ENCODE data around the gene NR1I3.
"Not testable (repeated sequence)": the region's sequence is repeated elsewhere in the genome, so short reads cannot be mapped to it uniquely, and the experiment has no call there.

Gene NR1I3

GRCh38 chr1:161226320-161226711 is 11.7 kb downstream of the NR1I3 start:
- DNase-seq (ENCODE audit: extremely low spot score) = no peak
- ChIA-PET POLR2A (interaction anchor here (0.9 to 1.2 kb wide), 4 partner anchors 19 to 69 kb away, joined by 3 to 8 read pairs (median 4); partner anchors contain the start of gene PPOX), CTCF (interaction anchor here (0.8 to 14.0 kb wide), 39 partner anchors 11 to 228 kb away, joined by 3 to 248 read pairs (median 6); partner anchors contain the start of genes CFAP126, FCER1G, NDUFS2 and NR1I3)
- TF ChIP-seq, protein P1, sequence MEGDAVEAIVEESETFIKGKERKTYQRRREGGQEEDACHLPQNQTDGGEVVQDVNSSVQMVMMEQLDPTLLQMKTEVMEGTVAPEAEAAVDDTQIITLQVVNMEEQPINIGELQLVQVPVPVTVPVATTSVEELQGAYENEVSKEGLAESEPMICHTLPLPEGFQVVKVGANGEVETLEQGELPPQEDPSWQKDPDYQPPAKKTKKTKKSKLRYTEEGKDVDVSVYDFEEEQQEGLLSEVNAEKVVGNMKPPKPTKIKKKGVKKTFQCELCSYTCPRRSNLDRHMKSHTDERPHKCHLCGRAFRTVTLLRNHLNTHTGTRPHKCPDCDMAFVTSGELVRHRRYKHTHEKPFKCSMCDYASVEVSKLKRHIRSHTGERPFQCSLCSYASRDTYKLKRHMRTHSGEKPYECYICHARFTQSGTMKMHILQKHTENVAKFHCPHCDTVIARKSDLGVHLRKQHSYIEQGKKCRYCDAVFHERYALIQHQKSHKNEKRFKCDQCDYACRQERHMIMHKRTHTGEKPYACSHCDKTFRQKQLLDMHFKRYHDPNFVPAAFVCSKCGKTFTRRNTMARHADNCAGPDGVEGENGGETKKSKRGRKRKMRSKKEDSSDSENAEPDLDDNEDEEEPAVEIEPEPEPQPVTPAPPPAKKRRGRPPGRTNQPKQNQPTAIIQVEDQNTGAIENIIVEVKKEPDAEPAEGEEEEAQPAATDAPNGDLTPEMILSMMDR (IDR thresholded peaks at IDR 0.05; ENCODE audit: control extremely low read depth, extremely low read depth, low read depth, missing control alignments) = no peak

DNA sequence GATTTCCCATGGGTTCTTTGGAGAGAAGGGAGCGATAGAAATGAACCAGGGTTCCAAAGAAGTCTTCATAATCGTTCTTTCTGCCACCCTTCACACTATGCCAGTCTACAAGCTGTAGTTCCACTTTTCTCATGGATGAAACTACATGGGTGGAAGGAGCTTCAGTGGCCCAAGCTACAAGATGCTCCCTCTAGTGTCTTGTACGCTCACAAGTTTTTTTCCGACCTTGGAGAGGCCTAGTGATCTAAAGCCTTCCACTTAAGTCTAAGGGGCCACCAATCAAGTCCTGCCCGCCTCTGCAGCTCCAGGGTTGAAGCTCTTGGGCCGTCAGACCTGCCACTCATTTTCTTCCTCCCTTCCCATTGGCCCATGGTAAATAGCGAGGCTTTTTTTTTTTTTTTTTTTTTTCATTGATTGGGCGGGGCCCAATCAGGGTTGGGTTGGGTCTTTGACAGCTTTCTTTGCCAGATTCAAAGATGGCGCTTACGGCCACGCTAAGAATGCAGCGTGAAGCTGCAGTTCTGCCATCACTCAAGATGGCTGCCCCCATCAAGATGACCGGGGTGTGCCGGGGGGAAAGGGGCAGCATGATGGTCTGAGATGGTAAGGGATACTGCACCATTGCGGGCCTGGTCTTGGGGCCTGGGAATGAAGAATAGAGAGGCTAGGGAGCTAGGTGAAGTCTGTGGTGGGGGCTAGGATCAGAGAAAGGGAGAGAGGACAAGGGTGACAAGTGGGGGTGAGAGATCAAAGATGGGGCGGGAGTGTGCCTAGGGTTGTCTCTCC is 12.3 kb downstream of the NR1I3 start, which contains the start of gene TOMM40L:
Gene TOMM40L, plus strand, starts transcription at position 527 of the 786 bp plus-strand sequence. CDS start 430 bp downstream, outside the sequence.
- peak; percentile 94 for DNase-seq (ENCODE audit: extremely low spot score)
- CTCF ChIA-PET = interaction anchor here (0.8 to 14.0 kb wide), 39 partner anchors 11 to 227 kb away, joined by 3 to 248 read pairs (median 6); partner anchors contain the start of genes CFAP126, FCER1G, NDUFS2 and NR1I3
- POLR2A ChIA-PET = interaction anchor here (0.6 to 1.2 kb wide), 10 partner anchors 11 to 460 kb away, joined by 3 to 11 read pairs (median 4); partner anchors contain the start of genes NDUFS2 and PPOX
- TF ChIP-seq, protein P1 (IDR thresholded peaks at IDR 0.05; ENCODE audit: control extremely low read depth, extremely low read depth, low read depth, missing control alignments) = peak; percentile 58

DNA sequence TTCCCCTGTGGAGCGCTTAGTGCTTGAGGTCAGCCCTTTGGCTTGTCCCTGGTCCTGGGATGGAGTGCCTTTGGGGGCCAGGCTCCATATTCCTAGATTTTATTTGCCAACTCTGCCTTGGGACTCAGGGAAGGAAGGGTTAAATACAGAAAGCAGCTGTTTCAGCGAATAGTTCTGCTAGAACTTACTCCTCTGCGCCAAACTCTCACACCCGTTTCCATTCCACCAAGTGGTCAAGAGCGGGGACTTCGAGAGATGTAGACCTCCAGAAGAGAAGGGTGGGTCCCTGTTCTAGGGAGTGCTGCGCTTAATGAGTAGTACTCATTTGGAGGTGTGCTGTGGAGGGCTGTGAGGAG is 12.8 kb downstream of the NR1I3 start:
- no peak for DNase-seq (ENCODE audit: extremely low spot score)
- POLR2A ChIA-PET = interaction anchor here (0.6 to 1.2 kb wide), 9 partner anchors 11 to 459 kb away, joined by 3 to 11 read pairs (median 4); partner anchors contain the start of genes NDUFS2 and PPOX
- TF ChIP-seq, protein P1 (IDR thresholded peaks at IDR 0.05; ENCODE audit: control extremely low read depth, extremely low read depth, low read depth, missing control alignments) = no peak
- CTCF ChIA-PET = interaction anchor here (0.8 to 14.0 kb wide), 33 partner anchors 11 to 226 kb away, joined by 3 to 248 read pairs (median 6); partner anchors contain the start of genes CFAP126, FCER1G, NDUFS2 and NR1I3

DNA sequence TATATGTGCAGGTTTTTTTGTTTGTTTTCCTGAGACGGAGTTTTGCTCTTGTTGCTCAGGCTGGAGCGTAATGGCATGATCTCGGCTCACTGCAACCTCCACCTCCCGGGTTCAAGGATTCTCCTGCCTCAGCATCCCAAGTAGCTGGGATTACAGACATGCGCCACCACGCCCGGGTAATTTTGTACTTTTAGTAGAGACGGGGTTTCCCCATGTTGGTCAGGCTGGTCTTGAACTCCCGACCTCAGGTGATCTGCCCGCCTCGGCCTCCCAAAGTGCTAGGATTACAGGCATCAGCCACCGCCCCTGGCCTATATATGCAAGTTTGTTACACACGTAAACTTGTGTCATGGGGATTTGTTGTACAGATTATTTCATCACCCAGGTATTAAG is 13.3 kb downstream of the NR1I3 start:
- POLR2A ChIA-PET = not testable (repeated sequence)
- CTCF ChIA-PET = interaction anchor here (0.9 to 14.0 kb wide), 10 partner anchors 11 to 226 kb away, joined by 3 to 248 read pairs (median 16); partner anchors contain the start of genes FCER1G, NDUFS2 and PCP4L1

DNA sequence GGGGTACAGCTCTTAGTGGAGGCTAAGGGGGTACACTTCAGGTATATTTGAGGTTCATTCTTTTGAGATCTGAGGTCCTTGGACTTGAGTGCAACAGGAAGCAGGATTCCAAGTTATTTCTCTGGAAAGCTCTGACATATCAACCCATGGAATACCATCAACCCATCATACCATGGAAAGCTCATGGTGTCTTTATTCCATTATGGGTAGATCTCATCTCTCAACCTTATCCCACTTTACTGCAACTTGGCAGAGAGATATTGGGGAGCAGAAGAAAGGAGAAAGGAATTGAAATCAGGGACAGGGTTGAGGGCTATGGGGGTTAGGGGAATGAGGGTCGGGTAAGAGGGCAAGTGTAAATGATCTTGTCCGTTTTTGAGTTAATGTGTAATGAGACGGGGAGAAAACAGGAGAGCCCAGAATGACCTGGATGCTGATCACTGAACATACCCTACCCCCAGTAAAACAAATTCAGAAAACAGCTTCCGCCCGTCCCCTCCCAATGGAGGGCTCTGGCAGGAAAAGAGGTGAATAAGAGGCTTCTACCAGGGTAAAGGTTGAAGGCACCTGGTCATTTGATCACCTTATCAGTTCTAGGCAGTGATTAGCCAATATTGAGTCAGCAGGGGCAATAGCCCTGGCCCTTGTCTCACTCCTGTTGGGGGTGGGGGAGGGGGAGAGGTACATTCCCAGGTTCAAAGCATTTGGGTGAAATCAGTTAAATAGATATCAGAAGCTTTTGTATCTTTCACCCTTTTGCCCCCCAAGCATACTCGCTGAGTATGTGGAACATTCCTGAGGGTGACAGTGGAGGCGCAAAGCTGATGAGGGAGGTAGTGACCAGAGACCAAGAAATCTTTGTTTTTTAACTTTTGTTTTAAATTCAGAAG is 14.0 kb downstream of the NR1I3 start:
- CTCF ChIA-PET = interaction anchor here (1.1 to 14.0 kb wide), 8 partner anchors 7 to 162 kb away, joined by 3 to 248 read pairs (median 42); partner anchors contain the start of genes FCER1G and NDUFS2
- TF ChIP-seq, protein P1 (IDR thresholded peaks at IDR 0.05; ENCODE audit: control extremely low read depth, extremely low read depth, low read depth, missing control alignments) = no peak
- DNase-seq (ENCODE audit: extremely low spot score) = no peak
- POLR2A ChIA-PET = no interaction called here

More for the DNA sequence above, 13.3 kb downstream of the NR1I3 start:
- DNase-seq (ENCODE audit: extremely low spot score) = not testable (repeated sequence)

DNA sequence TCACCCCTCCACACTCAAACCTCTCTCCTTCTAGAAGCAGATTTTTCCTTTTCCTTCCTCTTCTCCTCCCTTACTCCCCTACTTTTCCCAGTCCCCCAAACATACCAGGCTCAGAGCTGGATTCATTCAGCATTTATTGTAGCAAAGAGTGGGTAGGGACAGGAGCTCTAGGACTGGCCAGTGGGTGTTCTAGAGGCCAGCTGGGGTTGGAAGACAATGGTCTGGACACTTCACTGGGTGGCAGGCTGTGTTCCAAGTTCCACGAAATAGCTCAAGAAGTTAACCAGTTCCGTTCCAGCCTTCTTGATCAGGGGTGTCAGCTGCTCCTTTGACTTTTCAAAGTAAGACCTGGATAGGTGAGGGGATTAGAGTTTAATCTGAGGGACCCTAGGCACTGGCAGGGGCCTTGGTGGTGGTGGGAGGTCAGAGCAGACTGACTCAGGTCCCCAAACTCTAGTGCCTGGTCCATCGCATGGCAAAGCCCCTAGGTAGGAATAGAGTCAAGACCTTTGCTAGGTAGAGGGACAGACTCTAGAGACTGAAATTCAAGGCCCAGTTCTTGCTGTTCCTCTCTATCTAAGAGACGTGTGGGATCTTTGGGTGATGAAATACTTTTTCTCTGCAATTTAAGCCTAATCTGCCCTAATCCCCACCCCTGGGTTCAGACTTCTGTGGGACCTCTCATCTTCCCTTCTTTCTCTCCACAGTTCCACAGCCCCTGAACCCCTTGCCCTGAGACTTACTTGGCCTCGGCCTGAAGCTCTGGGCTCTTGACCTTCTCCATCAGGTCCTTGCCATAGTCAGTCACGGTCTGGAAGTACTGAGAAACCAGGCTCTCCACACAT is 15.6 kb downstream of the NR1I3 start:
- DNase-seq (ENCODE audit: extremely low spot score) = no peak
- CTCF ChIA-PET = interaction anchor here (0.9 to 14.0 kb wide), 7 partner anchors 8 to 163 kb away, joined by 3 to 248 read pairs (median 11); partner anchors contain the start of gene FCER1G
- TF ChIP-seq, protein P1 (IDR thresholded peaks at IDR 0.05; ENCODE audit: control extremely low read depth, extremely low read depth, low read depth, missing control alignments) = no peak
- POLR2A ChIA-PET = no interaction called here
